Hepatocyte (in vitro differentiated cells): ENCODE results near the gene TRAM2. TPM values are rescaled to one million over a fixed set of nuclear protein-coding genes. Genes with fewer than 3 reads are reported as not detected.

ENCODE experiments used
- DNase-seq: peaks from one replicate; pipeline ENCODE4 v3.0.0-alpha.2; 2016; ENCODE audit warnings: low spot score
- H2AFZ ChIP-seq: fragments of 200-600 bp; sonication (generic); 2 replicates; pipeline ENCODE4 v1.6.0; 2016; ENCODE audit warnings: antibody characterized with exemption, mild to moderate bottlenecking
- H3K27ac ChIP-seq: fragments of 200-600 bp; sonication (generic); 2 replicates; pipeline ENCODE4 v1.5.1; 2016; ENCODE audit warnings: mild to moderate bottlenecking
- H3K27me3 ChIP-seq: fragments of 200-600 bp; sonication (generic); 2 replicates; pipeline ENCODE4 v1.6.1; 2016
- H3K36me3 ChIP-seq: fragments of 200-600 bp; sonication (generic); replicated peaks from 2 replicates; pipeline ENCODE4 v1.5.1; 2016; ENCODE audit warnings: low read depth; ENCODE audit not compliant: insufficient read depth
- H3K4me1 ChIP-seq: fragments of 200-600 bp; sonication (generic); 2 replicates; pipeline ENCODE4 v1.5.1; 2016; ENCODE audit warnings: mild to moderate bottlenecking, moderate library complexity; ENCODE audit not compliant: insufficient read depth
- H3K4me2 ChIP-seq: fragments of 200-600 bp; sonication (generic); 2 replicates; pipeline ENCODE4 v1.6.0; 2016
- H3K4me3 ChIP-seq: fragments of 200-600 bp; sonication (generic); 2 replicates; pipeline ENCODE4 v1.5.1; 2016; ENCODE audit warnings: mild to moderate bottlenecking
- H3K79me2 ChIP-seq: fragments of 200-600 bp; sonication (generic); 2 replicates; pipeline ENCODE4 v1.6.0; 2017; ENCODE audit warnings: mild to moderate bottlenecking
- H3K9me2 ChIP-seq: fragments of 200-600 bp; sonication (generic); replicated peaks from 2 replicates; pipeline ENCODE4 v1.6.0; 2017; ENCODE audit warnings: mild to moderate bottlenecking; ENCODE audit not compliant: insufficient read depth
- H3K9me3 ChIP-seq: fragments of 200-600 bp; sonication (generic); 2 replicates; pipeline ENCODE4 v1.5.1; 2016; ENCODE audit warnings: low read depth, mild to moderate bottlenecking
- H4K20me1 ChIP-seq: fragments of 200-600 bp; sonication (generic); 2 replicates; pipeline ENCODE4 v1.6.0; 2016; ENCODE audit warnings: mild to moderate bottlenecking; ENCODE audit not compliant: insufficient read depth, poor library complexity, severe bottlenecking
- EZH2 ChIP-seq: fragments of 200-600 bp; sonication (generic); IDR thresholded peaks from 2 replicates; pipeline ENCODE4 v1.6.1; 2016; ENCODE audit warnings: antibody characterized with exemption, mild to moderate bottlenecking, borderline replicate concordance
- EZH2phosphoT487 ChIP-seq: fragments of 200-600 bp; sonication (generic); IDR thresholded peaks from one replicate; pipeline ENCODE4 v1.6.1; 2018; ENCODE audit warnings: antibody characterized with exemption, mild to moderate bottlenecking, low read depth, moderate library complexity; ENCODE audit not compliant: unreplicated experiment, severe bottlenecking
- WGBS: methylation state at CpG from one replicate; pipeline ENCODE4 v1.1.6; 2016; ENCODE audit warnings: low lambda C conversion rate; ENCODE audit errors: missing lambda C conversion rate; 5-methylcytosine and 5-hydroxymethylcytosine counted together
- polyA plus RNA-seq: library from polyadenylated mRNA; unstranded; fragments of >200 nt; fragmentation: Nextera tagmentation; extraction: Ambion mirVana; gene quantifications from 2 replicates; pipeline ENCODE4 v1.2.1, GENCODE V29; 2016
- total RNA-seq: library from RNA; depleted of rRNA; stranded (reverse); fragments of >200 nt; gene quantifications from 2 replicates; pipeline ENCODE4 v1.2.3, GENCODE V29; 2014
- TF ChIP-seq, protein P1 (sequence below): fragments of 200-600 bp; sonication (generic); IDR thresholded peaks from 2 replicates; pipeline ENCODE4 v1.5.1; 2016; ENCODE audit warnings: antibody characterized with exemption, mild to moderate bottlenecking; ENCODE audit not compliant: poor library complexity

Gene TRAM2
- total and polyA plus RNA-seq, 2 experiments from 2014 or later, result 29.6 to 47.6 TPM

DNA sequence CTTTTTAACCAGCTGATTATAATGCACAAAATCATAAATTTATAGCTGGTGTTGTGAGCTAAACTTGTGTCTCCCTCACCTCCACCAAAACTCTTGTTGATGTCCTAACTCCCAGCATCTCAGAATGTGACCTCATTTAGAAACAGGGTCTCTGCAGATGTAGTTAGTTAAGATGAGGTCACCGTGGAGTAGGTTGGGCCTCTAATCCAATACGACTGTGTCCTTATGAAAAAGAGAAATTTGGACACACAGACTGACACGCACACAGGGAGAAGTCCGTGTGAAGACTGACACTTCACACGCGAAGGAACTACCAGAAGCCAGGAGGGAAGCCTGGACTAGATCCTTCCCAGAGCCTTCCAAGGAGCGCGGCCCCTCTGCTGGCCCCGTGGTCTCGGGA lies 46.5 kb downstream of the TRAM2 start:
- no peaks in the 10 kb centered on the region for H3K9me3 ChIP-seq
- no peak overlapping the region for H3K4me2 ChIP-seq
- H3K27me3 ChIP-seq, result no peaks in the 10 kb centered on the region
- no peak overlapping the region for H2AFZ ChIP-seq
- H3K36me3 ChIP-seq, result no peaks in the 10 kb centered on the region
- no peaks in the 10 kb centered on the region for H3K9me2 ChIP-seq
- peaks cover 33% of the 10 kb centered on the region for H3K79me2 ChIP-seq
- DNase-seq, result no peak
- H3K4me1 ChIP-seq, result no peaks in the 10 kb centered on the region
- no peaks in the 10 kb centered on the region for H4K20me1 ChIP-seq
- no peak overlapping the region for H3K4me3 ChIP-seq
- WGBS, result 91% methylated on average over 10 of the region's 10 CpGs
- H3K27ac ChIP-seq, result no peak overlapping the region
- TF ChIP-seq EZH2 (no peak), EZH2phosphoT487 (no peak)
- TF ChIP-seq, protein P1, sequence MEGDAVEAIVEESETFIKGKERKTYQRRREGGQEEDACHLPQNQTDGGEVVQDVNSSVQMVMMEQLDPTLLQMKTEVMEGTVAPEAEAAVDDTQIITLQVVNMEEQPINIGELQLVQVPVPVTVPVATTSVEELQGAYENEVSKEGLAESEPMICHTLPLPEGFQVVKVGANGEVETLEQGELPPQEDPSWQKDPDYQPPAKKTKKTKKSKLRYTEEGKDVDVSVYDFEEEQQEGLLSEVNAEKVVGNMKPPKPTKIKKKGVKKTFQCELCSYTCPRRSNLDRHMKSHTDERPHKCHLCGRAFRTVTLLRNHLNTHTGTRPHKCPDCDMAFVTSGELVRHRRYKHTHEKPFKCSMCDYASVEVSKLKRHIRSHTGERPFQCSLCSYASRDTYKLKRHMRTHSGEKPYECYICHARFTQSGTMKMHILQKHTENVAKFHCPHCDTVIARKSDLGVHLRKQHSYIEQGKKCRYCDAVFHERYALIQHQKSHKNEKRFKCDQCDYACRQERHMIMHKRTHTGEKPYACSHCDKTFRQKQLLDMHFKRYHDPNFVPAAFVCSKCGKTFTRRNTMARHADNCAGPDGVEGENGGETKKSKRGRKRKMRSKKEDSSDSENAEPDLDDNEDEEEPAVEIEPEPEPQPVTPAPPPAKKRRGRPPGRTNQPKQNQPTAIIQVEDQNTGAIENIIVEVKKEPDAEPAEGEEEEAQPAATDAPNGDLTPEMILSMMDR, result no peak

DNA sequence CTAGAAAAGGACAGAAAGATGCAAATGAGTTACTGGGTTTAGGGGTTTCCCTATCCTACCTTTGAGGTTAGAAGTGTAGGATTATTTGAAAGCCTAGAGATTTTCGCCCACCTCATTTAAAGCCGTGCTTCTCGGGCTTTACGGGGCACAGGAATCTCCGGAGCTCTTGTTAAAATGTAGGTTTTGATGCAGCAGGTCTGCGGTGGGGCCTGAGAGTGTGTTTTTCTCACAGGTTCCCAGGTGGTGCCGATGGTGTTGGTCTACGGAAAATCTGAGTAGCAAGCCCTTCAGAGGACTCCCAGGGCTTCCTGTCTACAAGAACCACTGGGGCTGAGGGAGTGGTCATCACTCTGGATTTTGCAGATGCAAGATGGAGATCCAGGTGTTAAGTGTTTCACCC lies 47.5 kb downstream of the TRAM2 start:
- Histone ChIP-seq H3K27me3 (no peaks in the 10 kb centered on the region), H3K36me3 (no peaks in the 10 kb centered on the region), H3K9me3 (no peaks in the 10 kb centered on the region), H4K20me1 (no peaks in the 10 kb centered on the region), H3K79me2 (peaks cover 42% of the 10 kb centered on the region), H3K27ac (no peak overlapping the region), H2AFZ (no peak overlapping the region), H3K4me1 (no peaks in the 10 kb centered on the region), H3K4me3 (no peak overlapping the region), H3K9me2 (no peaks in the 10 kb centered on the region), H3K4me2 (no peak overlapping the region)
- no peak for DNase-seq
- TF ChIP-seq, protein P1, result no peak
- no peak for TF ChIP-seq EZH2phosphoT487
- TF ChIP-seq EZH2, result no peak
- 87% methylated on average over 8 of the region's 8 CpGs for WGBS

DNA sequence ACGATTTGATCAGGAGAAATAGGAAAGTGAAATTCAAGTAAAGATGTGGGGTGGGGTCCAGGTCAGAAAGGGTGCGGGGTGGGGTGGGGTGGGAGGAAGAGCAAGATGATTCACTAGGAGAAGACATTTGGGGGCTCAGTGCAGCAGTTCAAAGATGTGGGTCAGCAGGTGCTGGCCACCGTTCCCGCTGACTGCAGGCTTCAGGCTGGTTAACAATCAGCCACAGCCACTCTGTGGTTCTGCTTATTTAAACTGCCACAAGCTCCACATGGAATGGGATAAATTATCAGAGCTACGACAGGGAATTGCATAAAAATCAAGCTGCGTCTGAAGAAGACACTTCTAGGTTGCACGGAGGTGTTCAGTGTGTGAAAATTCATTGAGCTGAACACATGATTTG lies 49.4 kb downstream of the TRAM2 start:
- Histone ChIP-seq H3K27me3 (no peaks in the 10 kb centered on the region), H3K4me1 (peaks cover 4% of the 10 kb centered on the region), H3K4me3 (no peak overlapping the region), H2AFZ (no peak overlapping the region), H3K79me2 (peaks cover 51% of the 10 kb centered on the region), H3K9me3 (no peaks in the 10 kb centered on the region), H3K4me2 (no peak overlapping the region), H3K36me3 (no peaks in the 10 kb centered on the region), H4K20me1 (no peaks in the 10 kb centered on the region), H3K27ac (no peak overlapping the region), H3K9me2 (no peaks in the 10 kb centered on the region)
- DNase-seq, result no peak
- WGBS, result 87% methylated on average over 7 of the region's 7 CpGs
- no peak for TF ChIP-seq EZH2phosphoT487
- TF ChIP-seq EZH2, result no peak
- TF ChIP-seq, protein P1, result no peak

- Histone ChIP-seq H3K9me2 (no peaks in the 10 kb centered on the region), H3K4me3 (no peak overlapping the region), H4K20me1 (no peaks in the 10 kb centered on the region), H3K27me3 (no peaks in the 10 kb centered on the region), H3K4me1 (peaks cover 12% of the 10 kb centered on the region), H3K4me2 (no peak overlapping the region), H3K79me2 (peaks cover 48% of the 10 kb centered on the region), H3K27ac (no peak overlapping the region), H3K36me3 (no peaks in the 10 kb centered on the region), H3K9me3 (no peaks in the 10 kb centered on the region), H2AFZ (no peak overlapping the region)
- no peak for TF ChIP-seq EZH2phosphoT487
- no peak for TF ChIP-seq EZH2
- TF ChIP-seq, protein P1, result no peak
- no peak for DNase-seq
- whole genome bisulfite sequencing, result 93% methylated on average over 4 of the region's 4 CpGs
These were observed 50.2 kb downstream of the TRAM2 start for GRCh38 chr6:52526634-52527033.
